GM18951 (cell line): ENCODE results near the gene NFRKB.

Experiments used
- POLR2A ChIP-seq: IDR thresholded peaks from 4 replicates; pipeline ENCODE4 v1.6.1; 2011; ENCODE audit warnings: mild to moderate bottlenecking; ENCODE audit not compliant: insufficient read length, insufficient read depth; ENCODE audit errors: extremely low read depth
- in situ Hi-C: fragments of 300-500 bp; cut with MboI; formaldehyde crosslinking; loops from one replicate; pipeline ENCODE4 v1.12.0; 2022; ENCODE audit warnings: low sequenced_read_pairs, mixed read lengths, inconsistent platforms; ENCODE audit not compliant: unreplicated experiment

NFRKB gene

GRCh38 chr11:129928923-129929692 lies 33.7 kb upstream of the NFRKB start:
- in situ Hi-C loops = no loop called here
- no peak for TF ChIP-seq POLR2A

GRCh38 chr11:129922674-129923073 lies 27.3 kb upstream of the NFRKB start:
- no peak for TF ChIP-seq POLR2A
- in situ Hi-C loops = loop anchor here (5.0 kb wide), 1 partner anchor 210 kb away; no protein-coding TSS in a partner anchor

GRCh38 chr11:129918361-129918760 lies 23.0 kb upstream of the NFRKB start:
- TF ChIP-seq POLR2A = no peak
- in situ Hi-C loops = no loop called here

- no peak for TF ChIP-seq POLR2A
- in situ Hi-C loops = no loop called here
Measured at GRCh38 chr11:129917231-129917630, 21.9 kb upstream of the NFRKB start.

- no peak for TF ChIP-seq POLR2A
- in situ Hi-C loops = no loop called here
Measured at GRCh38 chr11:129911298-129911697, 15.9 kb upstream of the NFRKB start.

GRCh38 chr11:129910360-129910759 lies 15.0 kb upstream of the NFRKB start:
- in situ Hi-C loops = no loop called here
- TF ChIP-seq POLR2A = no peak

GRCh38 chr11:129905402-129905801 lies 10.0 kb upstream of the NFRKB start:
- TF ChIP-seq POLR2A = no peak
- in situ Hi-C loops = no loop called here

GRCh38 chr11:129896062-129896461 lies 684 bp upstream of the NFRKB start:
- in situ Hi-C loops = no loop called here
- no peak for TF ChIP-seq POLR2A

GRCh38 chr11:129894278-129895125 lies 876 bp downstream of the NFRKB start:
- no peak for TF ChIP-seq POLR2A
- in situ Hi-C loops = no loop called here

- in situ Hi-C loops = no loop called here
- TF ChIP-seq POLR2A = no peak
Measured at GRCh38 chr11:129888451-129888850, 6.9 kb downstream of the NFRKB start.

- no peak for TF ChIP-seq POLR2A
- in situ Hi-C loops = no loop called here
Measured at GRCh38 chr11:129885381-129885780, 10.0 kb downstream of the NFRKB start.

- in situ Hi-C loops = no loop called here
- TF ChIP-seq POLR2A = no peak
Measured at GRCh38 chr11:129884581-129884980, 10.8 kb downstream of the NFRKB start.

- no peak for TF ChIP-seq POLR2A
- in situ Hi-C loops = no loop called here
Measured at GRCh38 chr11:129881570-129882170, 13.7 kb downstream of the NFRKB start.
